Measurements from ENCODE around the gene KCNJ12. TPM values are rescaled to one million over a fixed set of nuclear protein-coding genes. Genes with fewer than 3 reads are reported as not detected.

KCNJ12 gene
- total RNA-seq, 1 experiment from 2014 or later = 1.2 TPM

- Histone ChIP-seq H3K27ac (ENCODE audit: low read depth, low read length, poor library complexity, severe bottlenecking) (no peak overlapping the region), H3K36me3 (ENCODE audit: insufficient read depth, low read length, poor library complexity, severe bottlenecking) (no peaks in the 10 kb centered on the region), H3K9me3 (ENCODE audit: low read depth, low read length, poor library complexity, severe bottlenecking) (no peaks in the 10 kb centered on the region), H3K27me3 (replicated peaks; ENCODE audit: insufficient read depth, low read depth, low read length, poor library complexity) (peaks cover 25% of the 10 kb centered on the region), H3K4me3 (ENCODE audit: low read depth, low read length, poor library complexity, severe bottlenecking) (no peak overlapping the region), H3K4me1 (ENCODE audit: insufficient read depth, low read length, poor library complexity, severe bottlenecking) (peaks cover 13% of the 10 kb centered on the region)
- intact Hi-C loops (cut with micrococcal nuclease; ENCODE audit: unreplicated experiment) = no loop called here
- ChIA-PET POLR2A (ENCODE audit: low non-redundant PET) (no interaction called here), CTCF (no interaction called here)
- no TSS peak for BruUV-seq (replicated peaks)
- no peak for TF ChIP-seq EZH2 (IDR thresholded peaks at IDR 0.05; ENCODE audit: borderline replicate concordance, low read depth, low read length, poor library complexity, severe bottlenecking)
- TF ChIP-seq CTCF (conservative IDR thresholded peaks at IDR 0.05; ENCODE audit: low read depth, low read length) = no peak
- no peak for DNase-seq (ENCODE audit: low spot score)
These were observed 2.4 kb downstream of the KCNJ12 start for GRCh38 chr17:21378553-21378952.

- H3K36me3 ChIP-seq (ENCODE audit: insufficient read depth, low read length, poor library complexity, severe bottlenecking) = no peaks in the 10 kb centered on the region
- TF ChIP-seq CTCF (conservative IDR thresholded peaks at IDR 0.05; ENCODE audit: low read depth, low read length) = no peak
- TF ChIP-seq EZH2 (IDR thresholded peaks at IDR 0.05; ENCODE audit: borderline replicate concordance, low read depth, low read length, poor library complexity, severe bottlenecking) = no peak
- H3K27ac ChIP-seq (ENCODE audit: low read depth, low read length, poor library complexity, severe bottlenecking) = no peak overlapping the region
- peaks cover 29% of the 10 kb centered on the region for H3K27me3 ChIP-seq (replicated peaks; ENCODE audit: insufficient read depth, low read depth, low read length, poor library complexity)
- H3K4me3 ChIP-seq (ENCODE audit: low read depth, low read length, poor library complexity, severe bottlenecking) = no peak overlapping the region
- POLR2A ChIA-PET (ENCODE audit: low non-redundant PET) = no interaction called here
- CTCF ChIA-PET = no interaction called here
- BruUV-seq (replicated peaks) = no TSS peak
- no peaks in the 10 kb centered on the region for H3K9me3 ChIP-seq (ENCODE audit: low read depth, low read length, poor library complexity, severe bottlenecking)
- no peak for DNase-seq (ENCODE audit: low spot score)
- peaks cover 13% of the 10 kb centered on the region for H3K4me1 ChIP-seq (ENCODE audit: insufficient read depth, low read length, poor library complexity, severe bottlenecking)
- intact Hi-C loops (cut with micrococcal nuclease; ENCODE audit: unreplicated experiment) = no loop called here
These were observed 3.0 kb downstream of the KCNJ12 start for GRCh38 chr17:21379080-21379711.

DNA sequence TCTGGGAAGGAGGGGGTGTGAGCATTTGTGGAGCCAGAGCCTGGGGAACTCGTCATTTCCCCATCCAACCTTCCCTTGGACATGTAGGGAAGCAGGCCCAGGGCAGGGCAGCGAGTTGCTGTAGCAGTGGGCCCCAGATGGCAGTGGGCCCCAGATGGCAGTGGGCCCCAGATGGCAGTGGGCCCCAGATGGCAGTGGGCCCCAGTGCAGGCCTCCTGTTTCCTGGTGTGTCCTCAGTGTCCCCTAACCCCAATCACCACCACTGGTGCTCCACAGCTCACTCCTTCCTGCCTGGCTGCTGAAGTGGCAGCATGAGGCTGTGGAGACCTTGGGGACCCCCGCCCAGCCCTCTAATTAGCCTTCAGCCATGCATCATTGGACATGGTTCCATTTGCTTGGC, 4.5 kb downstream of the KCNJ12 start:
- CTCF ChIA-PET = no interaction called here
- no peaks in the 10 kb centered on the region for H3K36me3 ChIP-seq (ENCODE audit: insufficient read depth, low read length, poor library complexity, severe bottlenecking)
- peaks cover 29% of the 10 kb centered on the region for H3K27me3 ChIP-seq (replicated peaks; ENCODE audit: insufficient read depth, low read depth, low read length, poor library complexity)
- intact Hi-C loops (cut with micrococcal nuclease; ENCODE audit: unreplicated experiment) = no loop called here
- H3K4me1 ChIP-seq (ENCODE audit: insufficient read depth, low read length, poor library complexity, severe bottlenecking) = peaks cover 13% of the 10 kb centered on the region
- H3K27ac ChIP-seq (ENCODE audit: low read depth, low read length, poor library complexity, severe bottlenecking) = no peak overlapping the region
- no peak overlapping the region for H3K4me3 ChIP-seq (ENCODE audit: low read depth, low read length, poor library complexity, severe bottlenecking)
- no peaks in the 10 kb centered on the region for H3K9me3 ChIP-seq (ENCODE audit: low read depth, low read length, poor library complexity, severe bottlenecking)
- no peak for TF ChIP-seq CTCF (conservative IDR thresholded peaks at IDR 0.05; ENCODE audit: low read depth, low read length)
- POLR2A ChIA-PET (ENCODE audit: low non-redundant PET) = no interaction called here
- DNase-seq (ENCODE audit: low spot score) = no peak
- BruUV-seq (replicated peaks) = no TSS peak
